Caco-2 (cell line): ENCODE data around the gene NAA60. TPM values are rescaled to one million over a fixed set of nuclear protein-coding genes. Genes with fewer than 3 reads are reported as not detected.
"Not testable (repeated sequence)": the region's sequence is repeated elsewhere in the genome, so short reads cannot be mapped to it uniquely, and the experiment has no call there.

Source experiments
- BruUV-seq: library from RNA; stranded (reverse); fragments of 400-500 nt; replicated peaks from 2 replicates; lab custom pipeline; 2021; lab: Mats Ljungman, UMichigan
- CTCF ChIA-PET: fragments of 300-600 bp; sonication (Branson Sonifier 250); formaldehyde crosslinking; loops from one replicate; lab custom pipeline; 2022; ENCODE audit warnings: antibody characterized with exemption; lab: Charles Lee
- POLR2A ChIA-PET: fragments of 300-600 bp; sonication (Branson Sonifier 250); formaldehyde crosslinking; loops from one replicate; lab custom pipeline; 2022; ENCODE audit warnings: antibody characterized with exemption; lab: Charles Lee
- DNase-seq, 2 experiments: peaks; one replicate each; pipeline versions ENCODE4 v3.0.0 to v3.0.0-alpha.2; 2020 to 2022
- H3K27me3 ChIP-seq: replicated peaks from 2 replicates; pipeline ENCODE4 v1.6.0; 2011; ENCODE audit warnings: low read length; ENCODE audit not compliant: control insufficient read depth, insufficient read depth
- H3K36me3 ChIP-seq: 2 replicates; pipeline ENCODE4 v1.5.1; 2011; ENCODE audit warnings: low read length; ENCODE audit not compliant: control insufficient read depth, insufficient read depth
- H3K4me1 ChIP-seq: fragments of 250-450 bp; sonication (Bioruptor Pico); 2 replicates; pipeline ENCODE4 v1.5.1; 2020; ENCODE audit warnings: mild to moderate bottlenecking
- H3K4me3 ChIP-seq: 2 replicates; pipeline ENCODE4 v1.5.1; 2011; ENCODE audit warnings: low read depth, mild to moderate bottlenecking, control low read depth, low read length
- H3K9me3 ChIP-seq: fragments of 250-450 bp; sonication (Bioruptor Pico); 2 replicates; pipeline ENCODE4 v1.5.1; 2020; ENCODE audit warnings: mild to moderate bottlenecking, moderate library complexity
- H3K27ac Mint-ChIP-seq: one replicate; pipeline ENCODE4 v1.8.0; 2022; ENCODE audit warnings: mixed read lengths; ENCODE audit not compliant: unreplicated experiment
- H3K27me3 Mint-ChIP-seq: one replicate; pipeline ENCODE4 v1.8.0; 2022; ENCODE audit warnings: mixed read lengths; ENCODE audit not compliant: insufficient read depth, unreplicated experiment
- H3K36me3 Mint-ChIP-seq: one replicate; pipeline ENCODE4 v1.8.0; 2022; ENCODE audit warnings: mild to moderate bottlenecking, mixed read lengths; ENCODE audit not compliant: insufficient read depth, unreplicated experiment
- H3K4me1 Mint-ChIP-seq: one replicate; pipeline ENCODE4 v1.8.0; 2022; ENCODE audit warnings: low read depth, mixed read lengths; ENCODE audit not compliant: unreplicated experiment
- H3K4me3 Mint-ChIP-seq: one replicate; pipeline ENCODE4 v1.8.0; 2022; ENCODE audit warnings: mild to moderate bottlenecking, moderate library complexity, mixed read lengths; ENCODE audit not compliant: unreplicated experiment
- H3K9me3 Mint-ChIP-seq: one replicate; pipeline ENCODE4 v1.8.0; 2022; ENCODE audit warnings: mixed read lengths; ENCODE audit not compliant: unreplicated experiment
- CTCF ChIP-seq, 2 experiments: fragments of 200-600 bp in 1 of 2; IDR thresholded peaks; 1 replicate in 1 of 2; 2 replicates in 1 of 2; pipeline versions ENCODE4 v1.5.1 to v1.8.0; 2011 to 2022; ENCODE audit warnings: antibody characterized with exemption in 1 of 2, control low read depth in 1 of 2, inconsistent platforms in 1 of 2, low read depth in 1 of 2, low read length in 1 of 2, mild to moderate bottlenecking in 1 of 2, moderate library complexity in 1 of 2; ENCODE audit not compliant: insufficient read depth in 1 of 2, severe bottlenecking in 1 of 2, unreplicated experiment in 1 of 2
- intact Hi-C: fragments of 100-400 bp; cut with micrococcal nuclease; formaldehyde crosslinking; loops from one replicate; pipeline ENCODE4 v1.10.0; 2022; ENCODE audit not compliant: unreplicated experiment
- total RNA-seq: library from RNA; stranded (reverse); gene quantifications from 2 replicates; pipeline ENCODE4 v1.2.3, GENCODE V29; 2022

NAA60 gene
- total RNA-seq, 1 experiment from 2014 or later = 92.8 TPM

- H3K4me1 ChIP-seq = no peaks in the 10 kb centered on the region
- intact Hi-C loops = no loop called here
- Mint-ChIP-seq H3K9me3 (no peaks in the 10 kb centered on the region), H3K27me3 (no peaks in the 10 kb centered on the region), H3K36me3 (peaks cover 50% of the 10 kb centered on the region), H3K4me1 (peaks cover 14% of the 10 kb centered on the region), H3K27ac (no peak overlapping the region), H3K4me3 (no peak overlapping the region)
- H3K9me3 ChIP-seq = no peaks in the 10 kb centered on the region
- peaks cover 1% of the 10 kb centered on the region; the same call in 1 of the 2 replicates for H3K36me3 ChIP-seq
- TF ChIP-seq CTCF (IDR thresholded peaks at IDR 0.05; ENCODE audit: insufficient read depth in 1 of 2, low read depth in 1 of 2, low read length in 1 of 2, severe bottlenecking in 1 of 2, unreplicated experiment in 1 of 2) = no peak
- no peak for DNase-seq
- BruUV-seq = no TSS peak
- H3K27me3 ChIP-seq = no peaks in the 10 kb centered on the region
- POLR2A ChIA-PET = no interaction called here
- CTCF ChIA-PET = interaction anchor here (0.6 kb wide), 2 partner anchors 22 to 104 kb away, joined by 3 to 5 read pairs; no protein-coding TSS in a partner anchor
- no peak overlapping the region for H3K4me3 ChIP-seq
These were observed 27.2 kb downstream of the NAA60 start for GRCh38 chr16:3470723-3471122.

- no peak for TF ChIP-seq CTCF (IDR thresholded peaks at IDR 0.05; ENCODE audit: insufficient read depth in 1 of 2, low read depth in 1 of 2, low read length in 1 of 2, severe bottlenecking in 1 of 2, unreplicated experiment in 1 of 2)
- CTCF ChIA-PET = interaction anchor here (0.6 kb wide), 2 partner anchors 21 to 103 kb away, joined by 3 to 5 read pairs; no protein-coding TSS in a partner anchor
These were observed 28.2 kb downstream of the NAA60 start for GRCh38 chr16:3471518-3472176.

DNA sequence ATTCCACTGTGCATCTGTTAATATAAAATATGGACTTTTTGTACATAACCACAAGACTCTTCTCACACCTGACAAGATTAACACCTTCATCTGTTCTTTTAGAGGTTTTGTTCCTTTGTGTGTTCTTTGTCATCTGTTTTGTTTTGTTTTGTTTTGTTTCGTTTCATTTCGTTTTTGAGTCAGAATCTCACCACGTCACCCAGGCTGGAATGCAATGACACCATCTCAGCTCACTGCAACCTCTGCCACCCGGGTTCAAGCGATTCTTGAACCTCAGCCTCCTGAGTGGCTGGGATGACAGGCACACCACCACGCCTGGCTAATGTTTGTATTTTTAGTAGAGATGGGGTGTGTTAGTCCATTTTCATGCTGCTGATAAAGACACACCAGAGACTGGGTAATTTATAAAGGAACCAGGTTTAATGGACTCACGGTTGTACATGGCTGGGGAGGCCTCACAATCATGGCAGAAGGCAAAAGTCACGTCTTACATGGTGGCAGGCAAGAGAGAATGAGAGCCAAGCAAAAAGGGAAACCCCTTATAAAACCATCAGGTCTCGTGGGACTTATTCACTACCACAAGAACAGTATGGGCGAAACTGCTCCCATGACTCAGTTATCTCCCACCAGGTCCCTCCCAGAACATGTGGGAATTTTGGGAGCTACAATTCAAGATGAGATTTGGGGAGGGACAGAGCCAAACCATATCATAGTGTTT lies 29.6 kb downstream of the NAA60 start:
- no peaks in the 10 kb centered on the region for H3K9me3 Mint-ChIP-seq
- no peaks in the 10 kb centered on the region for H3K27me3 ChIP-seq
- CTCF ChIA-PET = no interaction called here
- H3K4me1 Mint-ChIP-seq = peaks cover 5% of the 10 kb centered on the region
- peaks cover 52% of the 10 kb centered on the region for H3K36me3 Mint-ChIP-seq
- H3K27me3 Mint-ChIP-seq = no peaks in the 10 kb centered on the region
- POLR2A ChIA-PET = no interaction called here
- no peak overlapping the region for H3K4me3 ChIP-seq
- H3K9me3 ChIP-seq = no peaks in the 10 kb centered on the region
- DNase-seq = no peak
- no peaks in the 10 kb centered on the region for H3K4me1 ChIP-seq
- no peak overlapping the region for H3K4me3 Mint-ChIP-seq
- no peak for TF ChIP-seq CTCF (IDR thresholded peaks at IDR 0.05; ENCODE audit: insufficient read depth in 1 of 2, low read depth in 1 of 2, low read length in 1 of 2, severe bottlenecking in 1 of 2, unreplicated experiment in 1 of 2)
- intact Hi-C loops = no loop called here
- no TSS peak for BruUV-seq
- H3K27ac Mint-ChIP-seq = no peak overlapping the region
- peaks cover 1% of the 10 kb centered on the region; the same call in 1 of the 2 replicates for H3K36me3 ChIP-seq

More at GRCh38 chr16:3471518-3472176, 28.2 kb downstream of the NAA60 start:
- Mint-ChIP-seq H3K9me3 (no peaks in the 10 kb centered on the region), H3K4me1 (peaks cover 11% of the 10 kb centered on the region), H3K4me3 (no peak overlapping the region), H3K36me3 (peaks cover 52% of the 10 kb centered on the region), H3K27ac (no peak overlapping the region), H3K27me3 (no peaks in the 10 kb centered on the region)
- H3K36me3 ChIP-seq = peaks cover 1% of the 10 kb centered on the region; the same call in 1 of the 2 replicates
- BruUV-seq = no TSS peak
- H3K27me3 ChIP-seq = no peaks in the 10 kb centered on the region
- H3K4me3 ChIP-seq = no peak overlapping the region
- POLR2A ChIA-PET = interaction anchor here (0.6 kb wide), 1 partner anchor 68 kb away, joined by 11 read pairs; no protein-coding TSS in a partner anchor
- no peaks in the 10 kb centered on the region for H3K4me1 ChIP-seq
- intact Hi-C loops = no loop called here
- no peak for DNase-seq
- H3K9me3 ChIP-seq = no peaks in the 10 kb centered on the region

DNA sequence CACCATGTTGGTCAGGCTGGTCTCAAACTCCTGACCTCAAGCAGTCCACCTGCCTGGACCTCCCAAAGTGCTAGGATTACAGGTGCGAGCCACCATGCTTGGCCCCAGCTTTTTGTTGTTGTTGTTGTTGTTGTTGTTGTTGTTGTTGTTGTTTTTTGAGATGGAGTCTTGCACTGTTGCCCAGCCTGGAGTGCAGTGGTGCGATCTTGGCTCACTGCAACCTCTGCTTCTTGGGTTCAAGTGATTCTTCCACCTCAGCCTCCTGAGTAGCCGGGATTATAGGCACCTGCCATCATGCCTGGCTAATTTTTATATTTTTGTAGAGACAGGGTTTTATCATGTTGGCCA lies 30.1 kb downstream of the NAA60 start:
- H3K9me3 Mint-ChIP-seq, H3K4me1 Mint-ChIP-seq, POLR2A ChIA-PET, H3K27ac Mint-ChIP-seq, BruUV-seq, H3K27me3 ChIP-seq, H3K27me3 Mint-ChIP-seq, H3K36me3 ChIP-seq, intact Hi-C loops, H3K9me3 ChIP-seq, H3K4me3 Mint-ChIP-seq, DNase-seq, H3K4me3 ChIP-seq, H3K4me1 ChIP-seq: not testable (repeated sequence)
- CTCF ChIA-PET = interaction anchor here (1.4 kb wide), 1 partner anchor 12 kb away, joined by 3 read pairs; no protein-coding TSS in a partner anchor
- peaks cover 57% of the 10 kb centered on the region for H3K36me3 Mint-ChIP-seq
